GM18499 (cell line): Measurements from ENCODE around the gene SLC8A2.

Experiments used
- ATAC-seq: cut with Tn5 transposase; IDR thresholded peaks from one replicate; pipeline ENCODE4 v1.9.1; 2021; ENCODE audit warnings: moderate number of reproducible peaks; ENCODE audit not compliant: insufficient read depth, unreplicated experiment

Gene SLC8A2

GRCh38 chr19:47435196-47435595, 36.5 kb downstream of the SLC8A2 start:
- no peak for ATAC-seq

- no peak for ATAC-seq
Observed at GRCh38 chr19:47434088-47434487, 37.6 kb downstream of the SLC8A2 start.

DNA sequence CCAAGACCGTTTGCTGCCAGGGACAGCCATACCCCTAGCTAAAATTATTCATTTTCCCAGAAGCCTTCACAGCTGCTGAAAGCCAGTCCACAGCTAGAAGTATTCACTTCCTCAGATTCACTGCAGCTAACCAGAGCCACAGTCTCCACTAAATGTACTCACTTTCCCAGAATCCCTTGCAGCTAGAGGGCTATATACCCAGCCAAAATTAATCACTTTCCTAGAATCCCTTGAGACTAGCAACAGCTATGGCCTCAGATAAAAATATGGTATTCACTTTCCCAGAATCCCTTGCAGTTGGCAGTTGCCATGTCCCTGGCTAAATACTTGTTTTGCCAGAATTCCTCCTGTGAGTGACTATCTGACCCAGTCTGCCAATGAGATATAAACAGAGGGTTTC, 38.6 kb downstream of the SLC8A2 start:
- no peak for ATAC-seq

- ATAC-seq, result no peak
Observed at GRCh38 chr19:47432499-47432898, 39.2 kb downstream of the SLC8A2 start.

- no peak for ATAC-seq
Observed at GRCh38 chr19:47432091-47432490, 39.6 kb downstream of the SLC8A2 start.

GRCh38 chr19:47430041-47430802, 41.5 kb downstream of the SLC8A2 start:
- ATAC-seq, result no peak

GRCh38 chr19:47429140-47429793, 42.4 kb downstream of the SLC8A2 start:
- no peak for ATAC-seq

DNA sequence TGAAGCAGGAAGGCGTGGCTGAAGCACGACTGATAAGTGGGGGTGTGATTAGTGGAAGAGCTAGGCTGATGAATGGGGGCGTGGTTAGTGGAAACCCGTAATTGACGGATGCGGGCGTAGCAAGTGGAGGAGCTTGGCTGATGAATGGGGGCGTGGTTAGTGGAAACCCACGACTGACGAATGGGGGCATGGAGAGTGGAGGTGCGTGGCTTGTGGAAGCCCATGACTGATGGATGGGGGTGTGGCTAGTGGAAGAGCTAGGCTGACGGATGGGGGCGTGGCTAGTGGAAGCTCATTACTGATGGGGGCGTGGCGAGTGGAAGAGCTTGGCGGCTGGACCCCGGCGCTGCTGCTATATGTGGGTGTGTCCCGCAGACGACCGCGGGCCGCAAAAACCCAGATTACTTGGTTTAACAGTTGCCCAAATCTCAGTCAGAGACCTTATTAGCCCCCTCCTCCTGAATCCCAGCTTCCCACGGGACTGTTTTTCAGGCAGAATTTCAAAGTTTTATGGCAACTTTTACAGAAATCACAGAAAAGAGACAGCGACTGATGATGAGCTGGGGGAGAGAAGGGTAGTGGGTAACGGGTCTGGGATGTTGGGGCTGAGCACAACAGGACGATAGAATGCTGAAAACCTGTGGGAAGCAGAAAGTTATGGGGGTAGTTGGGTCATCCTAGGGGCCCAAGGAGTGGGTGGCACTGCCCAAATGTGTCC, 43.4 kb downstream of the SLC8A2 start:
- no peak for ATAC-seq

GRCh38 chr19:47427241-47428176, 44.2 kb downstream of the SLC8A2 start:
- ATAC-seq, result no peak

DNA sequence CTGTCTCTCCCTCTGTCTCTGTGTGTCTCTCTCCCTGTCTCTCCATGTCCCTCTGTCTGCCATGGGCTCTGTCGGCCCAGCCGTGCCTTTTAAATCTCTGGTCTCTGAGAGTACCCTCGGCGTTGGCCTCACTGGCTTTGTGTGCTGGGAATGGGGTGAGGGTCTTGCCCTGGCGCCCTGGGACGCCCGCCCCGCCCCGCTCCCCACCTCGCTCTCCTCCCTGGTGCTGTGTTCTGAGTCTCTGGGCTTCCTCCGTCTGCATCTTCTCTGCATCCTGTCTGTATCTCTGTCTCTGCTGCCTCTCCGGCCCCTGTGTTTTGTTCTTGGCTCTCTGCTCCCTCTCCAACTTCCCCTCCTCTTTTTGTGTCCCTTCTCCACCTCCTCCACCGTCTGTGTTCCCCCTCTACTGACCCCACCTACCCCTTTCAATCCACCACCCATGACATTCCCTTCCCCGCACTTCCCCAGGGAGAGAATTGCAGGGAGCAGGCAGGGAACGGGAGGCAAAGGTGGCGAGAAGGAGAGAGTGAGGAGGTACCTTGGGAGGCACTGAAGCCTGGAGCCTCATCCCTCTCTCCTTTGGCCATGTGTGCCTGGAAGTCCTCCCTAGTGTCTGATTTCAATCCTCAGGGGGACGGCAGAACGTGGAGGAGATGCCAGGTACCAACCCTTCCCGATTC, 48.4 kb downstream of the SLC8A2 start:
- ATAC-seq, result no peak

GRCh38 chr19:47422417-47423163, 49.1 kb downstream of the SLC8A2 start:
- ATAC-seq, result no peak

- no peak for ATAC-seq
Observed at GRCh38 chr19:47421844-47422395, 49.8 kb downstream of the SLC8A2 start.

- ATAC-seq, result no peak
Observed at GRCh38 chr19:47421244-47421786, 50.4 kb downstream of the SLC8A2 start.

DNA sequence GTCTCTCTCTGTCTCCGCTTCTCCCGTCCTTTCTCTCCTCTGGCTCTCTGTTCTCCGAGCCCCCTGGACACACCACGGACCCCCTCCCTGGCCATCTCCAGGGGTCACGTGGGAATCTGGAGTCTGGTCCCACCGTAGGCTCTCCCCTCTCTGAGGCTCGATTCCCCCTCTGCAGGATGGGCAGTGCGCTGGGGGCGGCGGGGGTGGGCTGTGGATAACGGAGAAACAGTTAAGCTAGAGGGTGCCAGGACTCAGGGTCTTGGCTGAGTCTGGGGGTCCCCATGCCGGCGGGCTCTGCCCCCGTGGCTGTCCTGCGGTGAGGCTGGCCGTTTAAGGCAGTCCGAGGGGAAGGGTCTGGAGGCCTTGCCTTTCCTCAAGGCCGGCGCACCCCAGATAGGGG, 51.9 kb downstream of the SLC8A2 start:
- ATAC-seq, result no peak

GRCh38 chr19:47419030-47419783, 52.5 kb downstream of the SLC8A2 start, which contains the start of gene MEIS3:
Gene MEIS3 (minus strand): TSS chr19:47419527. CDS start chr19:47419081, 446 bp downstream.
- ATAC-seq, result no peak

- ATAC-seq, result no peak
Observed at GRCh38 chr19:47418692-47419029, 53.0 kb downstream of the SLC8A2 start.

- ATAC-seq, result no peak
Observed at GRCh38 chr19:47417746-47418691, 53.7 kb downstream of the SLC8A2 start.
